ENCODE data around the gene CAV2. TPM values are rescaled to one million over a fixed set of nuclear protein-coding genes. Genes with fewer than 3 reads are reported as not detected.

Gene CAV2
- total and polyA plus RNA-seq, 9 of the 15 experiments (the other 6 are each of a cell fraction or from before 2014, with no cell fraction given), result 16.1 to 137 (median 38.3) TPM

- TF ChIP-seq NCOA1 (IDR thresholded peaks at IDR 0.05; ENCODE audit: low read depth) (no peak), MNT (conservative IDR thresholded peaks at IDR 0.05) (peak in 1 of 2 experiments; percentile 10; a peak in 1 of 4 replicates), ZBTB8A (IDR thresholded peaks at IDR 0.05; ENCODE audit: partially characterized antibody) (no peak), CCAR2 (IDR thresholded peaks at IDR 0.05; ENCODE audit: low read depth, low read length) (no peak), CHCHD3 (CRISPR knock-in tag; IDR thresholded peaks at IDR 0.05) (no peak), ZNF184 (CRISPR knock-in tag; IDR thresholded peaks at IDR 0.05) (no peak), IRF1 (CRISPR knock-in tag; IDR thresholded peaks at IDR 0.05; ENCODE audit: borderline replicate concordance) (no peak), TEAD4 (IDR thresholded peaks at IDR 0.05; ENCODE audit: low read length) (0 out of 2 replicates have a peak, but pooled peaks have one; percentile 3), TEAD4 (CRISPR knock-in tag; IDR thresholded peaks at IDR 0.05; ENCODE audit: borderline replicate concordance) (no peak), ZNF24 (IDR thresholded peaks at IDR 0.05) (no peak; the same call in 1 of the 2 replicates), HMBOX1 (IDR thresholded peaks at IDR 0.05) (no peak), RERE (CRISPR knock-in tag; IDR thresholded peaks at IDR 0.05; ENCODE audit: borderline replicate concordance) (no peak), HMGN3 (IDR thresholded peaks at IDR 0.05; ENCODE audit: borderline replicate concordance, extremely low read depth, insufficient read length, low read depth, low read length) (no peak), CREB3L1 (IDR thresholded peaks at IDR 0.05; ENCODE audit: borderline replicate concordance, low read depth) (no peak), ATF6 (CRISPR knock-in tag; IDR thresholded peaks at IDR 0.05) (no peak)
These were observed 6.9 kb upstream of the CAV2 start (continued) for GRCh38 chr7:116492654-116493109.

All from K562 (cell line).